T1000 (cell line): Measurements from ENCODE around the gene CLDN9.

Source experiments
- DNase-seq: peaks from one replicate; lab custom pipeline; 2025; ENCODE audit warnings: mixed read lengths; lab: John Stamatoyannopoulos, UW

Gene CLDN9

GRCh38 chr16:3056336-3057180 lies 43.8 kb downstream of the CLDN9 start:
- DNase-seq = no peak

GRCh38 chr16:3057181-3058138 lies 44.7 kb downstream of the CLDN9 start:
- no peak for DNase-seq

GRCh38 chr16:3058139-3059030 lies 45.7 kb downstream of the CLDN9 start:
- no peak for DNase-seq

- peak; percentile 78 for DNase-seq
Observed at GRCh38 chr16:3059041-3059722, 46.5 kb downstream of the CLDN9 start.

GRCh38 chr16:3059723-3060242 lies 47.1 kb downstream of the CLDN9 start:
- no peak for DNase-seq

DNA sequence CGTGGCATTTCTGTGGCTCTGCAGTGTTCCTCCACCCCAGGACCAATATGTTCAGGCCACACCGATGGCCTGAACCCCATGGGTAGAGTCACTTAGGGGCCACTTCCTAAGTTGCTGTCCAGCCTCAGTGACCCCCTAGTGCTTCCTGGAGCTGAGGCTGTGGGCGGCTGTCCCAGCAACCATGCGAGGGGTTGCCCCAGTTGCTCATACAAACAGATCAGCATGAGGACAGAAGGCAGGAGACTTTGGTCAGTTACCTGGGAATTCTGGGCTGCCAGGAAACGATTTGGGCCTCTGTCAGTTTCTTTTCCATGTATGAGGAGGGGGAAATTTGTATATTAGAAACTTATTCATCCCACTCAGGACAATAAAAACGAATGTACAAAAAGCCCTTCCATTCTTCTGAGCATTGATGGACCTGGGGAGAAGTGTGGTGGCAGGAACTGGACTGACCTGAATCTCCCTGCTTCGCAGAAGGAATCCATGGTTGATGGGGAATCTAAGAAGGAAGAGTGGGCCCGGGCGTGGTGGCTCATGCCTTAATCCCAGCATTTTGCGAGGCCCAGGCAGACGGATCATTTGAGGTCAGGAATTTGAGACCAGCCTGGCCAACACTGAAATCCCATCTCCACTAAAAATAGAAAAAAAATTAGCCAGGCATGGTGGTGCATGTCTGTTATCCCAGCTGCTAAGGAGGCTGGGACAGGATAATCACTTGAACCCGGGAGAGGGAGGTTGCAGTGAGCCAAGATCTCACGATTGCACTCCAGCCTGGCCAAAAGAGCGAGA lies 47.8 kb downstream of the CLDN9 start:
- no peak for DNase-seq

DNA sequence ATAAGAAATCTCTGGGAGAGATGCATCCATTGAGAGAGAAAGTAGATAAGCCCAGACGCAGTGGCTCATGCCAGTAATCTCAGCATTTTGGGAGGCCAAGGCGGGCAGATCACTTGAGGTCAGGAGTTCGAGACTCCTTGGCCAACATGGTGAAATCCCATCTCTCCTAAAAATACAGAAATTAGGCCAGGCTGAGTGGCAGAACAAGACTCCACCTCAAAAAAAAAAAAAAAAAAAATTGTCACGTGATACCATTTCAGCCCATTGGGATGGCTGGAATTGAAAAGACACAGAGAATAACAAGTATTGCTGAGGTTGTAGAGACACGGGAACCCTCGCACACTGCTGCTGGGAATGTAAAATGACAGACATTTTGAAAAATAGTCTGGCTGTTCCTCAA lies 49.8 kb downstream of the CLDN9 start:
- no peak for DNase-seq

- no peak for DNase-seq
Observed at GRCh38 chr16:3063625-3064386, 51.1 kb downstream of the CLDN9 start.
